Vagina (tissue), 2 donors: ENCODE data around the gene PREB. TPM values are rescaled to one million over a fixed set of nuclear protein-coding genes. Genes with fewer than 3 reads are reported as not detected.

Experiments used
- DNase-seq, 2 donors: peaks; one replicate each; pipeline ENCODE4 v3.0.0-alpha.2; 2017; ENCODE audit errors: extremely low spot score in 2 of 2
- H3K27ac ChIP-seq: fragments of 200-600 bp; sonication (generic); one replicate; pipeline ENCODE4 v1.5.1; 2019
- H3K27me3 ChIP-seq: fragments of 200-600 bp; sonication (generic); one replicate; pipeline ENCODE4 v1.5.1; 2019
- H3K36me3 ChIP-seq, 2 donors: fragments of 200-600 bp; sonication (generic); one replicate each; pipeline ENCODE4 v1.5.1; 2017 to 2019
- H3K4me1 ChIP-seq: fragments of 200-600 bp; sonication (generic); one replicate; pipeline ENCODE4 v1.5.1; 2019
- H3K4me3 ChIP-seq, 2 donors: fragments of 200-600 bp; sonication (generic); 1 replicate in 1 of 2; 2 replicates in 1 of 2; pipeline ENCODE4 v1.5.1; 2016 to 2019
- H3K9me3 ChIP-seq: fragments of 200-600 bp; sonication (generic); one replicate; pipeline ENCODE4 v1.5.1; 2019
- POLR2A ChIP-seq, 2 donors: fragments of 450-650 bp; IDR thresholded peaks; one replicate each; pipeline ENCODE4 v1.6.1; 2017; ENCODE audit warnings: antibody characterized with exemption in 2 of 2, mild to moderate bottlenecking in 2 of 2, moderate library complexity in 2 of 2
- POLR2AphosphoS5 ChIP-seq, 2 donors: sonication (generic); formaldehyde crosslinking; IDR thresholded peaks; one replicate each; pipeline ENCODE4 v1.9.0; 2017; ENCODE audit warnings: antibody characterized with exemption in 2 of 2, mild to moderate bottlenecking in 2 of 2, low read depth in 1 of 2; ENCODE audit not compliant: insufficient read depth in 1 of 2
- intact Hi-C: fragments of 100-400 bp; cut with DNase I; formaldehyde crosslinking; loops from one replicate; pipeline ENCODE4 v1.15.1; 2023
- total RNA-seq: library from RNA; depleted of rRNA; stranded (reverse); fragments of >200 nt; gene quantifications from one replicate; pipeline ENCODE4 v1.2.3, GENCODE V29; 2016
- TF ChIP-seq, protein P1 (sequence below), 3 experiments: fragments of 450-650 bp in 2 of 3; fragments of 200-600 bp in 1 of 3; sonication (generic) in 1 of 3; IDR thresholded peaks; one replicate each; pipeline ENCODE4 v1.5.1; 2017 to 2019; ENCODE audit warnings: antibody characterized with exemption in 3 of 3, mild to moderate bottlenecking in 2 of 3, moderate library complexity in 2 of 3

The PREB gene
- total RNA-seq, 1 donor from 2014 or later, result 57.5 TPM

DNA sequence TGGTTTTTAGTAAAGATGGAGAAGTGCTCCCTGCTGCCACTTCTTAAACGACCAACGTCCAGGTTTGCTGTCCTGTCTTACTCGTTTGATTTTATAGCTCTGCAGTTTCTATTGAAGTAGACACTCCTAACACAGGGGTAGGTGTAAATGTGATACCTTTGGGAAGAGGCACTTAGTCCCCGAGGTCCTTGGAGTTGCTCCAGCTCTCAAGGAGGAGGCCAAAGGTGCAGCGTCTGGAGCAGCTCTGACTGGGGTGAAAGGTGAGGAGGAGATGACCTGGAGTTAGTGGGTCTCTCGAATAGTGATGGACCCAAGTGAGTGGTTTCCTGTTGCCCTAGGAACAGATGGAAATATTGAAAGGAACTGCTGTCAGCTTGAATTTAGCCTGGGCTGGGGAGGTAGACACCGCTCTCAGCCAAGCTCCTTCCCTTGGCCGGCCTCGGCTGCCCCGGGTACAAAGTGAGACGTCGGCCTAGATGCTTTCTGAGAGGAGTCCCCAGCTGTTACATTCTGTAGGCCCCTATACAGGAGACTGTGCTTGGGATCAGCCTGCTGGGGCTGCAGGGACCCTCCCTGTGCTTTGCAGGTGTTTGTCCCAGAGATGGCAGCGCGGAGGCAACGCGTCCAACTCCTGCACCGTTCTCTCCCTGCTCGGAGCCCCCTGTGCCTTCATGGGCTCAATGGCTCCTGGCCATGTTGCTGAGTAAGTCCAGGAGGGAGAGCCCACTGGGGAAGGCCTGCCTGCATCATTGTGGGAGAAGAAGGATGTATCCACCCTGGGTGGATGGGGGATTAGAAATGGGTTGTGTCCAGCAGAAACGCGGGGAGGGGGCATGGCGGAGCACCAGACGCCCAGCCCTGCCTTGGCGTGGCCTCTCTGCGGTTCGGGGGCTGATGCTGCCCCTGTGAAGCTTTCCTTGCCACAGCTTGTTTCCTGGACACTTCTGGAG is 42.4 kb downstream of the PREB start:
- no peaks in the 10 kb centered on the region for H3K27me3 ChIP-seq
- no peak overlapping the region for H3K27ac ChIP-seq
- intact Hi-C loops, result no loop called here
- no peak for DNase-seq
- H3K36me3 ChIP-seq, result no peaks in the 10 kb centered on the region
- TF ChIP-seq POLR2A (IDR thresholded peaks at IDR 0.05) (no peak), POLR2AphosphoS5 (IDR thresholded peaks at IDR 0.05; ENCODE audit: insufficient read depth in 1 of 2, low read depth in 1 of 2) (no peak)
- TF ChIP-seq, protein P1, sequence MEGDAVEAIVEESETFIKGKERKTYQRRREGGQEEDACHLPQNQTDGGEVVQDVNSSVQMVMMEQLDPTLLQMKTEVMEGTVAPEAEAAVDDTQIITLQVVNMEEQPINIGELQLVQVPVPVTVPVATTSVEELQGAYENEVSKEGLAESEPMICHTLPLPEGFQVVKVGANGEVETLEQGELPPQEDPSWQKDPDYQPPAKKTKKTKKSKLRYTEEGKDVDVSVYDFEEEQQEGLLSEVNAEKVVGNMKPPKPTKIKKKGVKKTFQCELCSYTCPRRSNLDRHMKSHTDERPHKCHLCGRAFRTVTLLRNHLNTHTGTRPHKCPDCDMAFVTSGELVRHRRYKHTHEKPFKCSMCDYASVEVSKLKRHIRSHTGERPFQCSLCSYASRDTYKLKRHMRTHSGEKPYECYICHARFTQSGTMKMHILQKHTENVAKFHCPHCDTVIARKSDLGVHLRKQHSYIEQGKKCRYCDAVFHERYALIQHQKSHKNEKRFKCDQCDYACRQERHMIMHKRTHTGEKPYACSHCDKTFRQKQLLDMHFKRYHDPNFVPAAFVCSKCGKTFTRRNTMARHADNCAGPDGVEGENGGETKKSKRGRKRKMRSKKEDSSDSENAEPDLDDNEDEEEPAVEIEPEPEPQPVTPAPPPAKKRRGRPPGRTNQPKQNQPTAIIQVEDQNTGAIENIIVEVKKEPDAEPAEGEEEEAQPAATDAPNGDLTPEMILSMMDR (IDR thresholded peaks at IDR 0.05), result no peak
- no peak overlapping the region for H3K4me3 ChIP-seq
- peaks cover 16% of the 10 kb centered on the region for H3K4me1 ChIP-seq
- no peaks in the 10 kb centered on the region for H3K9me3 ChIP-seq

DNA sequence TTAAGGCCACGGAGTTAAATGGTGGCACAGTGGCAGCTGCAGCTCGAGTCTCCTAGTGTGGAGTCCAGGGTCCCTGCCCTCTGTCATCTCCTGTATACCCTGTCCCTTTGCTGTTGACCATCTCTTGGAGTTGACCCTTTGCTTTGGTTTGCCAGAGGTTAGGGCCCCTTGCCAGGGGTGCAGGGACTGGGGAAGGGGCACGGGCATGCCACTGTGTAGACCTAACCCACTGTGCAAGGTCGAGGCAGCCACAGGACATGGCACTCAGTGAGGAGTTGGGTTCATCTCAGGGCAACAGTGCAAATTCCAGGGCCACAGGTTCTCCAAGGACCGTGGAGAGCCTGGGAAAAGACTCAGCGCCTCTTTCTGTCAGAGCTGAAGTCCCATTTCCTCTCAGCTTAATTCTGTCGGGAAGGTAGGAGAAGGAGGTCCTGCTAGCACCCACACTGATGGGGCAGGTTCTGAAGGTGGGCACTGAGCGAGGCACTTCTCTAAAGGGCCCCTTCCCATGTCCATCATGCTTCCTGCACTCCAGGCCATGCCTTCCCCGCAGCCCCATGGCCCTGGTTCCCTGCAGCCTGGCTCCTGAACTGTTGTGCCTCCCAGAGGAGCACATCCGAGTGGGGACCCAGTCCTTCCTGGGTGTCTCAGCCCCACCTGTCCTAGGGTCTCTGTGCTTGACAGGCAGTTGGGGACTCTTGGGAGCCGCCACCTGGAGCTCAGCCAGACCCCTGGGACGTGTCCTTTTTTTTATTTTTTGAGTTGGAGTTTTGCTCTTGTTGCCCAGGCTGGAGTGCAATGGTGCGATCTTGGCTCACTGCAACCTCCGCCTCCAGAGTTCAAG is 45.1 kb downstream of the PREB start:
- TF ChIP-seq, protein P1 (IDR thresholded peaks at IDR 0.05), result no peak
- TF ChIP-seq POLR2A (IDR thresholded peaks at IDR 0.05) (no peak), POLR2AphosphoS5 (IDR thresholded peaks at IDR 0.05; ENCODE audit: insufficient read depth in 1 of 2, low read depth in 1 of 2) (no peak)
- Histone ChIP-seq H3K36me3 (no peaks in the 10 kb centered on the region), H3K27ac (no peak overlapping the region), H3K4me3 (no peak overlapping the region), H3K27me3 (no peaks in the 10 kb centered on the region), H3K4me1 (peaks cover 26% of the 10 kb centered on the region), H3K9me3 (no peaks in the 10 kb centered on the region)
- intact Hi-C loops, result loop anchor here (5.0 to 10.0 kb wide), 2 partner anchors 55 to 127 kb away; partner anchors contain the start of gene TMEM214
- no peak for DNase-seq

DNA sequence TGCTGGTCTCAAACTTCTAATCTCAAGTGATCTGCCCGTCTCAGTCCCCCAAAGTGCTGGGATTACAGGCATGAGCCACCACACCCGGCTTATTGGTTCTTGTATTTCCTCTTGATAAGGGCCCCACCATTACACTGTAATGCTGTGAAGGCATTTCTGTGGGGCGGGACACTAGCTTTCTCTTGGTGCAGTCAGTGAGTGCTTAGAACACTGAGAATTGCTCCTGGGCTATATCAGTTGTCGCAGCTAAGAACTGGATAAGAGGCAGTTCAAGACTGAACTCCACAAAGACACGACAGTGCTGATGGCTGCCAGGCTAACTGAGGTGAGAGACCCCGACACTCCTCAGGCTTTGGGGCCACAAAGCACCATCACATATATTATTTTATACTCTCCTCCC is 45.8 kb downstream of the PREB start:
- no peak for DNase-seq
- H3K4me1 ChIP-seq, result peaks cover 29% of the 10 kb centered on the region

DNA sequence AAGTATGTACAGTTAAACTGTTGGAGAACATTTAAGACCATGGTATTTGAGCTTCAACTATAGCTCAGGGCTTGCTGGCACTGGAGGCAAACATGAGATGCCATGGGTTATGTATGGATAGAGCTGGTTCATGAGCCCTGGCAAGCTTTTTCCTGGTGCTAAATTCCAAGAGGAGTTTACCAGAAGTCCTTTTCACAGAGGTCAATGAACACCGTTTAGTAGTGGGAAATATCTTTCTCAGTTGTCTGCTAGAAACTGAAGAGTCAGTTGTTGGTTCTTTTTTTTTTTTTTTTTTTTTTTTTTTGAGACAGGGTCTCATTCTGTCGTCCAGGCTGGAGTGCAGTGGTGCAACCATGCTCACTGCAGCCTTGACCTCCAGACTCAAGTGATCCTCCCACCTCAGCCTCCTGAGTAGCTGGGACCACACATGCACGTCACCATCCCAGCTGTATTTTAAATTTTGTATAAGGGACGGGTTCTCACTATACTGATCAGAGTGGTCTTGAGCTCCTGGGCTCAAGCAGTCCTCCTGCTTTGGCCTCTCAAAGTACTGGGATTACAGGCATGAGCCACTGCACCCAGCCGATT is 46.5 kb downstream of the PREB start:
- Histone ChIP-seq H3K27me3 (no peaks in the 10 kb centered on the region), H3K27ac (no peak overlapping the region), H3K4me3 (no peak overlapping the region), H3K36me3 (no peaks in the 10 kb centered on the region), H3K9me3 (no peaks in the 10 kb centered on the region), H3K4me1 (peaks cover 31% of the 10 kb centered on the region)
- TF ChIP-seq POLR2A (IDR thresholded peaks at IDR 0.05), result no peak
- no peak for TF ChIP-seq POLR2AphosphoS5 (IDR thresholded peaks at IDR 0.05; ENCODE audit: insufficient read depth in 1 of 2, low read depth in 1 of 2)
- TF ChIP-seq, protein P1 (IDR thresholded peaks at IDR 0.05), result no peak
- DNase-seq, result no peak
- intact Hi-C loops, result loop anchor here (2.0 to 10.0 kb wide), 3 partner anchors 37 to 126 kb away; partner anchors contain the start of genes AGBL5 and TMEM214

More for the DNA sequence above, 45.8 kb downstream of the PREB start:
- no peaks in the 10 kb centered on the region for H3K36me3 ChIP-seq
- H3K9me3 ChIP-seq, result no peaks in the 10 kb centered on the region
- intact Hi-C loops, result loop anchor here (5.0 to 10.0 kb wide), 2 partner anchors 54 to 126 kb away; partner anchors contain the start of gene TMEM214
- no peaks in the 10 kb centered on the region for H3K27me3 ChIP-seq
- H3K4me3 ChIP-seq, result no peak overlapping the region
- no peak overlapping the region for H3K27ac ChIP-seq
- TF ChIP-seq, protein P1 (IDR thresholded peaks at IDR 0.05), result no peak
- TF ChIP-seq POLR2A (IDR thresholded peaks at IDR 0.05) (no peak), POLR2AphosphoS5 (IDR thresholded peaks at IDR 0.05; ENCODE audit: insufficient read depth in 1 of 2, low read depth in 1 of 2) (no peak)
